ENCODE results near the gene GEMIN4. TPM values are rescaled to one million over a fixed set of nuclear protein-coding genes. Genes with fewer than 3 reads are reported as not detected.
A peak's percentile ranks its signal among the peaks of the same experiment; 100 is the strongest.

GEMIN4 gene
- polyA plus RNA-seq, 1 of the 3 experiments (the other 2 are of a cell fraction): 12.5 TPM

DNA sequence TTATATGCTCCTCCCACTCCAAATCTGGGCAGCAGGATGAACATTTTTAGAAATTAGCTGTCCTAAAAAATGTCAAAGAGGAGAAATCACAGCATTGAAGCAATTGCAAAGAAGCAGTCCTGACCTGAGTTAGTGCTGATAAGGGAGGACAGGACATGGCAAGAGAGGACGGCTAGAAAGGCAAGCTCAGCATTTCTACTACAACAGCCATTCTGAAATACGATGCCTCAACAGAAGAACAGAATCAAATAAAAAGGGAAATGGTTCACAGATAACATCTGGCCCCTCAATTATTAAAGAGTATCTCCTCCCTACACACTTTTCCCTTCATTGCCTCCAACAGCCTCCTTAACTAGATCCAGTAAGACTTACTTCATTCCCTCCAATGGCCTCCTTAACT is 55.7 kb downstream of the GEMIN4 start:
- peak; percentile 27 for DNase-seq
- Histone ChIP-seq H3K79me2 (ENCODE audit: insufficient read depth) (peaks cover 18% of the 10 kb centered on the region; the same call in 1 of the 2 replicates), H3K4me2 (no peak overlapping the region), H2AFZ (ENCODE audit: low read depth) (no peak overlapping the region), H3K9ac (no peak overlapping the region), H3K27ac (ENCODE audit: low read depth in 2 of 2, low read length in 1 of 2) (peak overlapping the region; percentile 17 to 47; a peak in 3 of 4 replicates), H3K27me3 (ENCODE audit: insufficient read depth) (no peaks in the 10 kb centered on the region), H3F3A (replicated peaks; ENCODE audit: insufficient read depth) (peaks cover 42% of the 10 kb centered on the region), H4K20me1 (ENCODE audit: insufficient read depth) (0 out of 2 replicates have a peak, but pooled peaks cover 4% of the 10 kb centered on the region), H3K4me1 (ENCODE audit: control insufficient read depth in 1 of 2, insufficient read depth in 2 of 2, low read depth in 1 of 2, low read length in 1 of 2) (peaks cover 17 to 23% of the 10 kb centered on the region in 2 experiments; a peak in 3 of 4 replicates), H3K9me3 (no peaks in the 10 kb centered on the region), H3K36me3 (replicated peaks in 1 of 2; ENCODE audit: control insufficient read depth in 1 of 2, insufficient read depth in 2 of 2, low read length in 1 of 2) (peaks cover 6 to 8% of the 10 kb centered on the region in 2 experiments), H3K9me2 (no peaks in the 10 kb centered on the region), H3K4me3 (ENCODE audit: low read depth in 2 of 2, low read length in 1 of 2) (no peak overlapping the region)
- TF ChIP-seq, protein P1, sequence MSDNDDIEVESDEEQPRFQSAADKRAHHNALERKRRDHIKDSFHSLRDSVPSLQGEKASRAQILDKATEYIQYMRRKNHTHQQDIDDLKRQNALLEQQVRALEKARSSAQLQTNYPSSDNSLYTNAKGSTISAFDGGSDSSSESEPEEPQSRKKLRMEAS (IDR thresholded peaks at IDR 0.05; ENCODE audit: low read depth): no peak
- TF ChIP-seq, protein P2, sequence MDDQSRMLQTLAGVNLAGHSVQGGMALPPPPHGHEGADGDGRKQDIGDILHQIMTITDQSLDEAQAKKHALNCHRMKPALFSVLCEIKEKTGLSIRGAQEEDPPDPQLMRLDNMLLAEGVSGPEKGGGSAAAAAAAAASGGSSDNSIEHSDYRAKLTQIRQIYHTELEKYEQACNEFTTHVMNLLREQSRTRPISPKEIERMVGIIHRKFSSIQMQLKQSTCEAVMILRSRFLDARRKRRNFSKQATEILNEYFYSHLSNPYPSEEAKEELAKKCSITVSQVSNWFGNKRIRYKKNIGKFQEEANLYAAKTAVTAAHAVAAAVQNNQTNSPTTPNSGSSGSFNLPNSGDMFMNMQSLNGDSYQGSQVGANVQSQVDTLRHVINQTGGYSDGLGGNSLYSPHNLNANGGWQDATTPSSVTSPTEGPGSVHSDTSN (IDR thresholded peaks at IDR 0.05): no peak
- TF ChIP-seq, protein P3, sequence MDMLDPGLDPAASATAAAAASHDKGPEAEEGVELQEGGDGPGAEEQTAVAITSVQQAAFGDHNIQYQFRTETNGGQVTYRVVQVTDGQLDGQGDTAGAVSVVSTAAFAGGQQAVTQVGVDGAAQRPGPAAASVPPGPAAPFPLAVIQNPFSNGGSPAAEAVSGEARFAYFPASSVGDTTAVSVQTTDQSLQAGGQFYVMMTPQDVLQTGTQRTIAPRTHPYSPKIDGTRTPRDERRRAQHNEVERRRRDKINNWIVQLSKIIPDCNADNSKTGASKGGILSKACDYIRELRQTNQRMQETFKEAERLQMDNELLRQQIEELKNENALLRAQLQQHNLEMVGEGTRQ (IDR thresholded peaks at IDR 0.05; ENCODE audit: borderline replicate concordance, low read depth, low read length): no peak
- TF ChIP-seq NRF1 (IDR thresholded peaks at IDR 0.05; ENCODE audit: low read depth, low read length): no peak
- ChIA-PET CTCF (interaction anchor here (1.4 to 12.1 kb wide), 3 partner anchors 8 to 285 kb away, joined by 3 to 255 read pairs (median 4); a partner anchor contains a TSS), POLR2A (no interaction called here)
- WGBS (ENCODE audit: low lambda C conversion rate): 43% methylated on average over 2 of the region's 2 CpGs

Other genes with a start within 250 kb of the GEMIN4 start
- gene VPS53, start 37.4 kb downstream of the GEMIN4 start, polyA plus RNA-seq (2012; rRNA removed): 14.8 and 16.8 TPM in 2 replicates
- 31.7 and 34.4 TPM in 2 replicates for gene TLCD3A, start 19.7 kb downstream of the GEMIN4 start, polyA plus RNA-seq (2012; rRNA removed)
- 34.3 and 40.0 TPM in 2 replicates for gene GLOD4, start 30.0 kb upstream of the GEMIN4 start, polyA plus RNA-seq (2012; rRNA removed)
- gene MRM3, start 30.1 kb upstream of the GEMIN4 start, polyA plus RNA-seq (2012; rRNA removed): 16.4 and 17.4 TPM in 2 replicates
- gene NXN, start 227.5 kb upstream of the GEMIN4 start, polyA plus RNA-seq (2012; rRNA removed): 19.5 and 23.9 TPM in 2 replicates
- 9.9 and 10.7 TPM in 2 replicates for gene TIMM22, start 244.9 kb upstream of the GEMIN4 start, polyA plus RNA-seq (2012; rRNA removed)